ENCODE results near the gene SV2A.
"Not testable (repeated sequence)": the region's sequence is repeated elsewhere in the genome, so short reads cannot be mapped to it uniquely, and the experiment has no call there.

The SV2A gene

DNA sequence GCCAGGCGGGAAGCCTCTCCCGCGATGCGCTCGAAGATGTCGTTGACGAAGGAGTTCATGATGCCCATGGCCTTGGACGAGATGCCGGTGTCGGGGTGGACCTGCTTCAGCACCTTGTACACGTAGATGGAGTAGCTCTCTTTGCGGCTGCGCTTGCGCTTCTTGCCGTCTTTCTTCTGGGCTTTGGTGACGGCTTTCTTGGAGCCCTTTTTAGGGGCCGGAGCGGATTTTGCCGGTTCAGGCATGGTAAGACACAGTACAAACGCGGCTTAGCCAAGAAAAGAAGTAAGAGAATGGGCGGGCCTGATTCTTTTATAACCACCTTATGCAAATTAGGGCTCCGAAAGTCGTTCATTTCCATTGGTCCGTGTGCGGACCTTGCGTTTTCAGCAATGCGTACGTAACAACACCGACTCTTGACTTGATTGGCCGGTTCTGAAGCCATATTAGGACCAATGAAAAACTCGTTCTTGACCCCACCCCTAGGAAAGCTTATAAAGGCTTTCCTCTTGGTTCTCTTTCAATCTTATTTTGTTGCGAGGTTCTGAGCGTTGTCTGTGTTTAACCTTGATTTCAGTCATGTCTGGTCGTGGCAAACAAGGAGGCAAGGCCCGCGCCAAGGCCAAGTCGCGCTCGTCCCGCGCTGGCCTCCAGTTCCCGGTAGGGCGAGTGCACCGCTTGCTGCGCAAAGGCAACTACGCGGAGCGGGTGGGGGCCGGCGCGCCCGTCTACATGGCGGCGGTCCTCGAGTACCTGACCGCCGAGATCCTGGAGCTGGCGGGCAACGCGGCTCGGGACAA, 31.0 kb downstream of the SV2A start:
- DNase-seq (ENCODE audit: low read depth in 2 of 2): peak; percentile 47 to 78

DNA sequence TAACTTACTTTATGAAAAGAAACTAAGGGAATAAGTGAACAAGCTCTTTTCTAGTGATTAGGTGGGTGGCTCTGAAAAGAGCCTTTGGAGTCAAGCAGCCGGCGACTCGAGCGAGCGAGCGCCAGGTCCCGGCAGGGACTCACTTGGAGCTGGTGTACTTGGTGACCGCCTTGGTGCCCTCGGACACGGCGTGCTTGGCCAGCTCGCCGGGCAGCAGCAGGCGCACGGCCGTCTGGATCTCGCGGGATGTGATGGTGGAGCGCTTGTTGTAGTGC, 31.6 kb downstream of the SV2A start:
- not testable (repeated sequence) for DNase-seq (ENCODE audit: low read depth in 2 of 2)

- DNase-seq (ENCODE audit: low read depth in 2 of 2): peak in 1 of 2 donors; percentile 28
Measured at GRCh38 chr1:149885339-149886120, 32.1 kb downstream of the SV2A start.

DNA sequence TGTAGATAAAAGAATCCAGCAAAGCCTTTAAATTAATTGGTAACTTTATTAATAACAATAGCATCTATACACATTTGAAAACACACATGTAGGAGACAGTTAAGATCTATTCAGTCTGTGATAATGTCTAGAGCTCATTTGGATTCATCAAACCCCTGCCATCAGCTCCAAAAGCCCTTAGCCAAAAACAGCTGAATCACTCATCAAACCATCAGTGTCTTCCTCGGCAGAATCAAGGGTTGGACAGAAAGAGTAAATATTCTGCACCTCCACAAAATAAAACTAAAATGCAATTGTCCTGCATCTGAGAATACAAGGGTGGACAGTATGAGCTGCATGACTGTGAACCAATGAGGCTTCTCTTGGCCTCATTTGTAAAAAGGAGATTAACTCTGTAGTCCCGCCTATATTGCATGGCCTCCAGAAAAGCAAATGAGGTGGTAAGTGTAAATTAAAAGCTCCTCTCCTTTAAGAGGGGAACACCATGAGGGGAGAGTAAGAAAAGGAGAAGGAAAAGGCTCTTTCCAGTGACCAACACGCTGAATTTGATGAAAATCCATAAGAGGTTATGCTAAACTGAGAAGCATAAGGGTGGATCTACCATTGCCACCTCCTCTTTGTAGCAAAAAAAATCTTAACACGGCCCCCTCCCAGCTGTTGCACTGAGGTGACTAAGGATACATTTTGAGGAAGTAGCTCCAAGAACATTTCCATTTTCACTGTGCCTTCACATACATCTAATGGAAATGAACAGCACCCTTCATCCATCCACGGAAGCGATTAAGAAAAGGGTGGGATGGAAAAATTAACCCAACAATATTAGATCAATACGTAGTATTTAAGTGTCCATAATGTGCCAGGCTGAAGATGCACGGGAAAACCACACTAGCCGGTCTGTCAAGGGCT, 33.0 kb downstream of the SV2A start:
- DNase-seq (ENCODE audit: low read depth in 2 of 2): no peak

- DNase-seq (ENCODE audit: low read depth in 2 of 2): no peak
Measured at GRCh38 chr1:149883598-149884247, 33.9 kb downstream of the SV2A start.

- DNase-seq (ENCODE audit: low read depth in 2 of 2): no peak
Measured at GRCh38 chr1:149881876-149882275, 35.8 kb downstream of the SV2A start.

- no peak for DNase-seq (ENCODE audit: low read depth in 2 of 2)
Measured at GRCh38 chr1:149879556-149879955, 38.1 kb downstream of the SV2A start.

GRCh38 chr1:149877211-149877946, 40.3 kb downstream of the SV2A start:
- DNase-seq (ENCODE audit: low read depth in 2 of 2): no peak

DNA sequence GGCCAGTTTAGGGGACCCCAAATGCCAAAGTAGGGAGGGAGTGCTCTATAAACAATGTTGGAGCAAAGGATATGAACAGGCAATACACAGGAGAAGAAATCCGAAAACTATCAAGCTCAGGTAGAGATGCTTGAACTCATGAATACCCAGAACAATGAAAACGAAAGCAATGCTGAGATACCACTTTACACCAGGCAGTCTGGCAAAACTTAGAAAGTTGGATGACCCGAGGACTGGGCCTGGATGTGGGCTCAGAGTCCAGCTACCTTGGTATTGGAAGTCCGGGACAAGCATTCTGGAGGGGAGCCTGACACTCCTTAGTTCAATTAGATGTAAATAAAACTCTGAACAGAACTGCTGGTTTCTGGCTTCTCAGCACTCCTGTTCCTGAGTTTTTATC, 44.6 kb downstream of the SV2A start:
- DNase-seq (ENCODE audit: low read depth in 2 of 2): not testable (repeated sequence)

DNA sequence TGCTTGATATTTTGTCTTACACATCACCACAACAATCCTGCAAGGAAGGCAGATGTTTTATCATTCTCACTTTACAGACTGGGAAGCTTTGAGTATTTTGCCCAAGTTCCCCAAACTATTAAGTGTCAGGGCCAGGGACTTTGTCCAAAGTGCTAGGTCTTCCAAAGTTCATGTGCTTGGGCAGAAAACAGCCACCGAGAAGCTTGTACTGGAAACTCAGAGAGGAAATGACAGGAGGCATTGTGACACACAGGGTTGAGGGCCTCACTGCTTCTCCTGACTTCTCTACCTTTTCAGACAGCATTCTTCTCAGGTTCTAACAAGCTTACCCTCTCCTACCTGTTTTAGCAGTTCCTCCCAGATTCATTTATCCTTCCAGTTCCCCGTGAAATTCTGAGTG, 50.8 kb downstream of the SV2A start:
- DNase-seq (ENCODE audit: low read depth in 2 of 2): not testable (repeated sequence)

DNA sequence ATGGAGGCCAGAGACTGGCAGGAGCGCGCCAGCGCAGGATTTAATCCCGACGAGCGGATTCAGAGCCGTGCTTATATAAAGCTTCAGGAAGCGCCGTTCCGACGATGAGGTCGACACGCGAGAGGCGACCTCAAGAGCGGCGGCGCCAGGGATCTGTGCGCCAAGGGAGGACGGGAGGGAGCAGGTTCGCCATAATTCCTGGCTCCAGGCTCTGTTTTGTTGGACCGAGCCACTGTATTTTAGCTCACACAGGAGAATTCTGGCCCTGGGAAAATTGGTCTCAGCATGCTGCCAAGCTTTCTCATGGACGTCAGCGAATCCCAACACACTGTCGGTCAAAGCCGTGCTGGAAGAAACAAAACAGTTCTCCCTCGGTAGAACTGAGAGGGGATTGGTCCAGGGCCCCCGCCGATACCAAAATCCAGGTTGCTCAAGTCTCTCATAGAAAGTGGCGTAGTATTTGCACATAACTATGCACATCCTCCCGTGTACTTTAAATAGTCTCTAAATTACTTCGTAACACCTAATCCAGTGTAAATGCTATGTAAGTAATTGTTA, 56.1 kb downstream of the SV2A start:
- DNase-seq (ENCODE audit: low read depth in 2 of 2): not testable (repeated sequence)

- not testable (repeated sequence) for DNase-seq (ENCODE audit: low read depth in 2 of 2)
Measured at GRCh38 chr1:149860684-149861496, 56.8 kb downstream of the SV2A start.

DNA sequence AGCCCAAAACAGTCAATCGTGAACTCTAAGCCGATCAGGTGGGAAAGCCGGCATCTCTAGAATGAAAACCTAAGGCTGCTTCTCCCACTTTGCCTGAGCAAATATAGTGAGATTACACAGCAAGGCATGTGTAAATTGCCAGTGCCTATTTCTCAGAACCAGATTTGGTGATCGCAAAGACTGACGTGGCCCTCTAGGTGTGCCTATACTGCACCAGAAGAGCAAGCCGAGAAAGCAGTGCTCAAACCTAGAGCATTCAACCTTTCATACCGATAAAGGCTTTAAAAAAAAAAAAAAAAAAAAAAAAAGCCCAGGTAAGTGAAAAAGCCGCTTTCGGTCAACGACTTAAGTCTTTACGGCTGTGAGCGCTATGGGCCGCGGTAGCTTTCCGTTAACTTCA, 57.4 kb downstream of the SV2A start:
- not testable (repeated sequence) for DNase-seq (ENCODE audit: low read depth in 2 of 2)
